ENCODE data around the gene ZCCHC14. TPM values are rescaled to one million over a fixed set of nuclear protein-coding genes. Genes with fewer than 3 reads are reported as not detected.
A peak's percentile ranks its signal among the peaks of the same experiment; 100 is the strongest.

The ZCCHC14 gene
- total and polyA plus RNA-seq, 2 of the 13 experiments (the other 11 are each of a cell fraction or from before 2014, with no cell fraction given) = 12.4 to 12.5 TPM

DNA sequence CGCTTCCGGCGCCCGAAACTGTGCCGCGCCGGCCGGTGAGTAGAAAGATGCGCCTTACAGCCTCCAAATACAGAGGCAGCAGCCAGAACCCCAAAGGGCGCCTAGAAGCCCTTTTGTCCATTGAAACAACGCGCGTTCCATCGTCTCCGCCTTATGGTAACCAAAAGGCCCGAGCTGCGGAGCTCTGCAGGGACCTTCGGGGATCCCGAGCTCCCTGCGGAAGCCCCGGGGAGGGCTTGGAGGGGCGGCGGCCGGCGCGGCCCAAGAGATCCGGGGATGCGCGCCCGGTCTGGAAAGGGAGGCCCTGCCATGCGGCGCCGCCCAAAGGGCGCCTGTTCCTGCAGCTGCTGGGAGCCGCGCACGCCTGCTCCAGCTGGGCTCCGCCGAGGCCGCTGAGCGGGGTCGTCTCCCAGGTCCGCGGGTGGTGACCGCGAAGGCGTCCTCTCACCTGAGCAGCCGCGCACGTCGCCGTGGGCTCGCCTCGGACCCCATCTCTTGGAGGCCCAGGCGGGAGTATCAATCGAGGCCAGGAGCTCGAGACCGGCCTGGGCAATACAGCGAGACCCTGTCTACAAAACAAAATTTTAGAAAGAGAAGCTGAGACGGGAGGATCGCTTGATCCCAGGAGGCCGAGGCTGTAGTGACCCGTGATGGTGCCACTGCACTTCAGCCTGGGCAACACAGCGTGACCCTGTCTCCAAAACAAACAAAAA lies 108.5 kb downstream of the ZCCHC14 start (continued):
- TF ChIP-seq NFAT5 (CRISPR knock-in tag; IDR thresholded peaks at IDR 0.05) = no peak; the same call in 1 of the 2 replicates
- TF ChIP-seq, protein P1, sequence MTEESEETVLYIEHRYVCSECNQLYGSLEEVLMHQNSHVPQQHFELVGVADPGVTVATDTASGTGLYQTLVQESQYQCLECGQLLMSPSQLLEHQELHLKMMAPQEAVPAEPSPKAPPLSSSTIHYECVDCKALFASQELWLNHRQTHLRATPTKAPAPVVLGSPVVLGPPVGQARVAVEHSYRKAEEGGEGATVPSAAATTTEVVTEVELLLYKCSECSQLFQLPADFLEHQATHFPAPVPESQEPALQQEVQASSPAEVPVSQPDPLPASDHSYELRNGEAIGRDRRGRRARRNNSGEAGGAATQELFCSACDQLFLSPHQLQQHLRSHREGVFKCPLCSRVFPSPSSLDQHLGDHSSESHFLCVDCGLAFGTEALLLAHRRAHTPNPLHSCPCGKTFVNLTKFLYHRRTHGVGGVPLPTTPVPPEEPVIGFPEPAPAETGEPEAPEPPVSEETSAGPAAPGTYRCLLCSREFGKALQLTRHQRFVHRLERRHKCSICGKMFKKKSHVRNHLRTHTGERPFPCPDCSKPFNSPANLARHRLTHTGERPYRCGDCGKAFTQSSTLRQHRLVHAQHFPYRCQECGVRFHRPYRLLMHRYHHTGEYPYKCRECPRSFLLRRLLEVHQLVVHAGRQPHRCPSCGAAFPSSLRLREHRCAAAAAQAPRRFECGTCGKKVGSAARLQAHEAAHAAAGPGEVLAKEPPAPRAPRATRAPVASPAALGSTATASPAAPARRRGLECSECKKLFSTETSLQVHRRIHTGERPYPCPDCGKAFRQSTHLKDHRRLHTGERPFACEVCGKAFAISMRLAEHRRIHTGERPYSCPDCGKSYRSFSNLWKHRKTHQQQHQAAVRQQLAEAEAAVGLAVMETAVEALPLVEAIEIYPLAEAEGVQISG (CRISPR knock-in tag; IDR thresholded peaks at IDR 0.05) = peak; percentile 43; the same call in 1 of the 2 replicates
- no peak for TF ChIP-seq ZNF597 (CRISPR knock-in tag; IDR thresholded peaks at IDR 0.05)
- peak; percentile 31; the same call in 1 of the 2 replicates for TF ChIP-seq TGIF2 (CRISPR knock-in tag; IDR thresholded peaks at IDR 0.05)
- TF ChIP-seq POLR2G (IDR thresholded peaks at IDR 0.05; ENCODE audit: low read depth, low read length) = peak; percentile 85
- no peak for TF ChIP-seq ZNF10 (CRISPR knock-in tag; IDR thresholded peaks at IDR 0.05; ENCODE audit: borderline replicate concordance, low read depth)
- 0 out of 2 replicates have a peak, but pooled peaks have one; percentile 0 for TF ChIP-seq DR1 (CRISPR knock-in tag; IDR thresholded peaks at IDR 0.05)
- no peak; the same call in 1 of the 2 replicates for TF ChIP-seq ZNF589 (CRISPR knock-in tag; conservative IDR thresholded peaks at IDR 0.05)
- TF ChIP-seq THYN1 (CRISPR knock-in tag; IDR thresholded peaks at IDR 0.05; ENCODE audit: borderline replicate concordance, low read depth) = no peak
- no peak for TF ChIP-seq DNMT3B (CRISPR knock-in tag; conservative IDR thresholded peaks at IDR 0.05)
- no peak for TF ChIP-seq ZNF781 (CRISPR knock-in tag; IDR thresholded peaks at IDR 0.05; ENCODE audit: borderline replicate concordance, not compliant biosample characterization)
- no peak for TF ChIP-seq ZBTB10 (CRISPR knock-in tag; IDR thresholded peaks at IDR 0.05; ENCODE audit: borderline replicate concordance)
- no peak for TF ChIP-seq ZFP36L1 (CRISPR knock-in tag; IDR thresholded peaks at IDR 0.05)
- TF ChIP-seq ZNF3 (CRISPR knock-in tag; IDR thresholded peaks at IDR 0.05) = peak; percentile 37
- TF ChIP-seq HNRNPH1 (optimal IDR thresholded peaks at IDR 0.05; ENCODE audit: low read depth, low read length) = no peak
- no peak for TF ChIP-seq ONECUT2 (CRISPR knock-in tag; IDR thresholded peaks at IDR 0.05)
- no peak for TF ChIP-seq NBN (conservative IDR thresholded peaks at IDR 0.05)

All from HepG2 (cell line).